Activated CD4-positive, alpha-beta T cell treated with anti-CD3 and anti-CD28 coated beads, Interleukin-2, amount 10 ng/mL, durations not matched to agents 7 days and 5 days (primary cell): ENCODE measurements around the gene MBNL1. TPM values are rescaled to one million over a fixed set of nuclear protein-coding genes. Genes with fewer than 3 reads are reported as not detected.

Source experiments
- CTCF ChIA-PET: fragments of 350-600 bp; sonication (Branson Sonifier 250); formaldehyde crosslinking; loops from one replicate; lab custom pipeline; 2021; ENCODE audit warnings: antibody characterized with exemption; lab: Charles Lee
- POLR2A ChIA-PET: fragments of 350-600 bp; sonication (Branson Sonifier 250); formaldehyde crosslinking; loops from one replicate; lab custom pipeline; 2021; ENCODE audit warnings: antibody characterized with exemption; lab: Charles Lee
- DNase-seq: peaks from one replicate; pipeline ENCODE4 v3.0.0-alpha.2; 2020
- H3K27ac Mint-ChIP-seq: one replicate; pipeline ENCODE4 v1.8.0; 2021; ENCODE audit warnings: mild to moderate bottlenecking, moderate library complexity, mixed read lengths
- H3K27me3 Mint-ChIP-seq: one replicate; pipeline ENCODE4 v1.8.0; 2021; ENCODE audit warnings: mixed read lengths
- H3K36me3 Mint-ChIP-seq: one replicate; pipeline ENCODE4 v1.8.0; 2021; ENCODE audit warnings: low read depth, mixed read lengths
- H3K4me1 Mint-ChIP-seq: one replicate; pipeline ENCODE4 v1.8.0; 2021; ENCODE audit warnings: mixed read lengths
- H3K4me3 Mint-ChIP-seq: one replicate; pipeline ENCODE4 v1.8.0; 2021; ENCODE audit warnings: mild to moderate bottlenecking, moderate library complexity, mixed read lengths
- H3K9me3 Mint-ChIP-seq: one replicate; pipeline ENCODE4 v1.8.0; 2021; ENCODE audit warnings: mixed read lengths
- total RNA-seq, 2 experiments: library from RNA; stranded (reverse); gene quantifications; one replicate each; pipeline ENCODE4 v1.2.3, GENCODE V29; 2021

MBNL1 gene
- total RNA-seq, 2 experiments from 2014 or later = 437 to 559 TPM

DNA sequence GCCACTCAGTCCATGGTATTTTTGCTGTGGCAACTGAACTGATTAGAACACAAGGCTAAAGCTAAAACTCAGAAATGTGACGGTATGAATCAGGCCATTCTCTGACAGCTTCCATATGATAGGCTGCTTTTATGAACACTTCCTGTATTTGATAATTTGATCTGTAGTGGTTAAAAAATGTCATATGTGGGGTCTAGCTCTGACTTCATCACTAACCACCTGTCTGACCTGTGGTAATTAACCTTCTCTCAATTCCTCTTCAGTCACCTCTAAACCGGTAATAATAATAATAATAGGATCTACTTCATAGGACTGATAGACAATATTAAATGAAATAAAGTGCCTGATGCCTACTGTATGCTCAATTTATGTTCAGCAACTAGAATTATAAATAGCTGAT is 223.2 kb downstream of the MBNL1 start:
- no peaks in the 10 kb centered on the region for H3K9me3 Mint-ChIP-seq
- H3K4me3 Mint-ChIP-seq = no peak overlapping the region
- H3K4me1 Mint-ChIP-seq = peaks cover 1% of the 10 kb centered on the region
- H3K36me3 Mint-ChIP-seq = no peaks in the 10 kb centered on the region
- H3K27me3 Mint-ChIP-seq = peaks cover 16% of the 10 kb centered on the region
- no peak for DNase-seq
- no peak overlapping the region for H3K27ac Mint-ChIP-seq
- POLR2A ChIA-PET = no interaction called here
- CTCF ChIA-PET = interaction anchor here (1.0 to 1.8 kb wide), 3 partner anchors 11 to 30 kb away, joined by 3 to 6 read pairs (median 5); no protein-coding TSS in a partner anchor

DNA sequence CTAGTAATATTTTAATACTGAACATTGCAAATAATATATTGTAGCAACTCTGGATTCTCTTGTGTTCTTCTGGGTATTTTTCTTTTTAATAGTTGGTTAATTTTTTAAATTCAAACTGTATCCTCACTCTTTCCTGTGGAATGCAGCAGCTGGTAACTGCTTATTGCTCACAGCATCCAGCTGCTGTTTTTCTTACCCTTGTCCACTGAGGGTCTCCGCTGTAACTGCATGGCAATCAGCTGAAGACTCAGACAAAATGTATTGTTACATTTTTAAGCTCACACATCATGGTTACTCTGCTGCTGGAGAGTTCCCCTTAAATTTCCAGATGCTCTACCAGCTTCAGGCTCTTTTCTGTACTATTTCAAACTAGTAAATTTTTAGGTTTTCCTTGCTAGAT is 227.6 kb downstream of the MBNL1 start:
- H3K27me3 Mint-ChIP-seq = peaks cover 16% of the 10 kb centered on the region
- H3K9me3 Mint-ChIP-seq = no peaks in the 10 kb centered on the region
- no peak overlapping the region for H3K27ac Mint-ChIP-seq
- H3K36me3 Mint-ChIP-seq = no peaks in the 10 kb centered on the region
- ChIA-PET CTCF (no interaction called here), POLR2A (no interaction called here)
- DNase-seq = no peak
- H3K4me1 Mint-ChIP-seq = peaks cover 7% of the 10 kb centered on the region
- H3K4me3 Mint-ChIP-seq = no peak overlapping the region

DNA sequence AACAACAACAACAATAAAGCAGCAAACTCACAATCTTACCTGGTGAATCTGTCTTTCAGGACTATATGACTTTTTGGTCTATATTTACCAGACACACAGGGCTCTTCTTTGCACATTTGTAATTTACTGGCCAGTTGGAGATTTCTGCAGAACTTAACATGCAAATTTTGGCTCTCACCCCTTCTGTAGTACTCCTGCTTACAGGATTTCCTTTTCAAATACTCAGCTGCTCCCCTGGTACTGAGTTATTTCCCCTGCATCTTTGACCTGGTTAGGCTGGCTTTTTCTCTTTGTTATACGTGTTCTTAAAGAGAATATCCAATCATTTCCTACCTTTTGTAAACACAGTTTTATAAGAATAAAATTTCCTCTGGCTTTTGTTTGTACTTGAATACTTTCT is 228.0 kb downstream of the MBNL1 start:
- ChIA-PET POLR2A (no interaction called here), CTCF (no interaction called here)
- no peaks in the 10 kb centered on the region for H3K36me3 Mint-ChIP-seq
- H3K4me3 Mint-ChIP-seq = no peak overlapping the region
- peaks cover 16% of the 10 kb centered on the region for H3K27me3 Mint-ChIP-seq
- no peak overlapping the region for H3K27ac Mint-ChIP-seq
- H3K4me1 Mint-ChIP-seq = peaks cover 7% of the 10 kb centered on the region
- H3K9me3 Mint-ChIP-seq = no peaks in the 10 kb centered on the region
- no peak for DNase-seq

DNA sequence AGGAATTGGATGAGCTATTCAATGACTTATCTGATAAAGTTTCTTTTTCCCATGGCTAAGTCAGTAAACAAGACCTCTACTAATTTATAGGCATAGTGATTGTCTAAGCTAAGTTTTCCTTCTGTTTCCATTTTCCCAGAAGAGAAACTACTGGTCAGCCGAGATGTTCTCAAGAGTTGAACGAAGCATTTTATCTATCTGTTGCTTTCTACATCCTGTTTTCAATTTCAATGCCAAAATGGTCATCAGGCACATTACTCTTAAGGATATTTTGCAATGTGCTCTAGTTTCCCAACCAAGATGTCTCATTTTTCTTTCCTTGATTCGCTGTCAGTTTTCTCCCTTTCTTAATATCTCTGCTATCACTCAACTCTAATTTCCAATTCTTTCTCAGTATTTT is 228.7 kb downstream of the MBNL1 start:
- Mint-ChIP-seq H3K36me3 (no peaks in the 10 kb centered on the region), H3K27me3 (peaks cover 16% of the 10 kb centered on the region), H3K4me3 (no peak overlapping the region), H3K4me1 (peaks cover 7% of the 10 kb centered on the region), H3K27ac (no peak overlapping the region), H3K9me3 (no peaks in the 10 kb centered on the region)
- DNase-seq = no peak
- POLR2A ChIA-PET = no interaction called here
- CTCF ChIA-PET = no interaction called here

DNA sequence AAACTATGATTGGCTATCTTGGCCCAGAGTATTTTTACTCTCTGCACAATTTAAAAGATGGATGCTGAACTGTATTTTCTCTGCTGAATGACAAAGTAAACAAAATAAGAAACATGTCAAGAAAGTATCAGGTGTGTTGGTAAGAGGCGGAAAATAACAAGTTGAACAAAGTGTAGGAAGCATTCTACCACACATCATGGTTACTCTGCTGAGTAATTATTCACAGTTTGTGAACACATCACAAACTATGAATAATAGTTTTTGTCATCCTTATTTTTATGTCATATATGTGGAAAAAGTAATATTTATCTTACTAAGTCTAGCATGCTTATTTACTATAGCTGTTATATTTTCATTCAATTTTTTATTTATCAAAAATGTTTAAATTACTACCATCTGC is 229.2 kb downstream of the MBNL1 start:
- POLR2A ChIA-PET = no interaction called here
- Mint-ChIP-seq H3K4me1 (peaks cover 7% of the 10 kb centered on the region), H3K36me3 (no peaks in the 10 kb centered on the region), H3K9me3 (no peaks in the 10 kb centered on the region), H3K4me3 (no peak overlapping the region), H3K27ac (no peak overlapping the region), H3K27me3 (peaks cover 14% of the 10 kb centered on the region)
- CTCF ChIA-PET = no interaction called here
- no peak for DNase-seq

DNA sequence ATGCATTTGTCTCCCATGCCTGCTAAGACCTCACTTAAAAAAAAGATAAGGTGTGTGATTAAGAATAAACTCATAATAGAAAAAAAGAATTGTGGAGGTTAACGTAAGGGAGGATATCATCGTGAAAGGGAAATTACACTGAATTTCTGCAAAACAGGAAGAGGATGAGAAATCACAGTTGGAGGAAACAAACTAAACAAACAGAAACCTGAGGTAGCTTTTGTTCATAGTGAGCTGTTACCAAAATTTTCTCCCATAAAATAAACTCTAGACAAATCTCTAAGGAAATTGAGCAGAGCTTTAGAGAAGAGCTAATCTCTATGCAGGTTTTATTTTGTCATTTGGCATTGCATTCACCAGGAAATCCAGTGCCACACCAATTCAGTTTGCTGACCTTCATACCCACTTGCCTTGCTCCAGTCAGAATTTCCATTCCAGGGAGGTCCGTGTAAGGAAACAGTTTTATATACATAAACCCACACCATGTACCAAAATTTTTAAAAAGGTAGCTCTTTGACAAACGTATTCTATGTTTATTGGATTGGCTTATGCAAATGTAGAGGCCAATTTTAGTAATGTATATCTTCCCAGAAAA is 231.2 kb downstream of the MBNL1 start:
- H3K4me1 Mint-ChIP-seq = peaks cover 7% of the 10 kb centered on the region
- ChIA-PET CTCF (interaction anchor here (1.9 kb wide), 1 partner anchor 9 kb away, joined by 7 read pairs; no protein-coding TSS in a partner anchor), POLR2A (no interaction called here)
- no peaks in the 10 kb centered on the region for H3K36me3 Mint-ChIP-seq
- peak overlapping the region; percentile 55 for H3K27ac Mint-ChIP-seq
- no peaks in the 10 kb centered on the region for H3K9me3 Mint-ChIP-seq
- H3K27me3 Mint-ChIP-seq = peaks cover 17% of the 10 kb centered on the region
- H3K4me3 Mint-ChIP-seq = no peak overlapping the region
- no peak for DNase-seq

DNA sequence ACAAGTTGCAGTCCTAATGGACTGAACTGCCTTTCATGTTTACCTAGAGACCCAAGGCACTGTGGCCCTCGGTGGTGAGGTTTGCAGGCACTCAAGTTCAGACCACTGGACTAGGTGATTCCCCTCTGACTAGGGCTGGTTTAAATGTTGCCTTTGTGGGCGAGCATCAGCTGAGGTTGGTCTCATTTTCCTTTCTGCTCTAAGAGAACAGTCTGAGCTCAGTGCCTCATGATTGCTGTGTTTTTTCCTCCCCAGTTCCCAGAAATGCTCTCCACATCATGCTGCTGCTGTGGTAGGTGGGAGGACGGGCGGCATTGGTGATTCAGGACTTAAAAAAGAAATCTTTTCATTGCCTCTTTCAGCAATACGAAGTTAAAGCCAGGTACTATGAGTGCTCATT is 237.2 kb downstream of the MBNL1 start:
- CTCF ChIA-PET = interaction anchor here (0.5 to 1.4 kb wide), 4 partner anchors 15 to 411 kb away, joined by 3 to 6 read pairs (median 3); no protein-coding TSS in a partner anchor
- no peak overlapping the region for H3K4me3 Mint-ChIP-seq
- no peak overlapping the region for H3K27ac Mint-ChIP-seq
- POLR2A ChIA-PET = no interaction called here
- peak; percentile 24 for DNase-seq
- H3K36me3 Mint-ChIP-seq = no peaks in the 10 kb centered on the region
- H3K9me3 Mint-ChIP-seq = no peaks in the 10 kb centered on the region
- peaks cover 4% of the 10 kb centered on the region for H3K27me3 Mint-ChIP-seq
- peaks cover 12% of the 10 kb centered on the region for H3K4me1 Mint-ChIP-seq

DNA sequence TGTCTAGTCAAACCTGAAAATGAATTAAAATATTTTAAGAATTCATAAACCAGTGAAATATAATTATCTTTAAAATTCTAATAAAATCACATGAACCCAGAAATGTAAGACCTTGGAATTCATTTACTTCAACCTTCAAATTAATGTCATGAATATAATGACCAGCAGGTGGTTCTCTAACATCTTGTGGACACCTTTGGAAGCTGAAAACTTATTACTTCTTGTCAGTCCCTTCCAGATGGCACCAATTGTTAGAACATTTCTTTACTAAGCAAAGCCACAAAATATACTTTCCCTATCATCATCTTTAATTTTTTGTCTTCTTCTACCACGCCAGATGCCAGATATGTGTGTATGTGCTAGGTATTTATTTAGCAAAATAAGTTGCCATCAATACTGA is 240.0 kb downstream of the MBNL1 start:
- ChIA-PET POLR2A (no interaction called here), CTCF (interaction anchor here (1.0 to 2.5 kb wide), 2 partner anchors 9 to 21 kb away, joined by 3 to 7 read pairs; no protein-coding TSS in a partner anchor)
- peaks cover 12% of the 10 kb centered on the region for H3K4me1 Mint-ChIP-seq
- no peak for DNase-seq
- H3K9me3 Mint-ChIP-seq = no peaks in the 10 kb centered on the region
- H3K4me3 Mint-ChIP-seq = no peak overlapping the region
- H3K27me3 Mint-ChIP-seq = peaks cover 4% of the 10 kb centered on the region
- H3K36me3 Mint-ChIP-seq = no peaks in the 10 kb centered on the region
- H3K27ac Mint-ChIP-seq = no peak overlapping the region

DNA sequence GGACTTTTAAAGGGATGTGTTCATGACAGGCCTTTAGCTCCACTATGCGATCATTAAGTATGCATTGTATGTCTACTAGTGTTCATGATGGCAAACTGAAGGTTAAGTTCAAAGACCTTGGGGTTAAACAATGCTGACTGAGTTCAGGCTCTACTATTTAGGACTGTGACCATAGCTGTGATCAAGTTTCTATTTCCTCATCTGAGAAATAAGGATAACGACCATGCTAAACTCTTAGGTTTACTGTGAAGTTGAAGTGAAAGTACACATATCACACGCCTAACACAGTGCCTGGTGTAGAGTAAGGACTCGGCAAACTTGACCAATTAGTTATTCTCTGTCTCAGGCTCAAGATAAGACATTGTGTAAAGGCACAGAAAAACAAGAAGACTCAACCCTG is 243.2 kb downstream of the MBNL1 start:
- Mint-ChIP-seq H3K27ac (no peak overlapping the region), H3K4me1 (peaks cover under 1% of the 10 kb centered on the region), H3K9me3 (no peaks in the 10 kb centered on the region), H3K27me3 (peaks cover 4% of the 10 kb centered on the region), H3K36me3 (no peaks in the 10 kb centered on the region), H3K4me3 (no peak overlapping the region)
- ChIA-PET POLR2A (no interaction called here), CTCF (interaction anchor here (1.1 kb wide), 2 partner anchors 10 to 24 kb away, joined by 3 to 4 read pairs; no protein-coding TSS in a partner anchor)
- DNase-seq = no peak

DNA sequence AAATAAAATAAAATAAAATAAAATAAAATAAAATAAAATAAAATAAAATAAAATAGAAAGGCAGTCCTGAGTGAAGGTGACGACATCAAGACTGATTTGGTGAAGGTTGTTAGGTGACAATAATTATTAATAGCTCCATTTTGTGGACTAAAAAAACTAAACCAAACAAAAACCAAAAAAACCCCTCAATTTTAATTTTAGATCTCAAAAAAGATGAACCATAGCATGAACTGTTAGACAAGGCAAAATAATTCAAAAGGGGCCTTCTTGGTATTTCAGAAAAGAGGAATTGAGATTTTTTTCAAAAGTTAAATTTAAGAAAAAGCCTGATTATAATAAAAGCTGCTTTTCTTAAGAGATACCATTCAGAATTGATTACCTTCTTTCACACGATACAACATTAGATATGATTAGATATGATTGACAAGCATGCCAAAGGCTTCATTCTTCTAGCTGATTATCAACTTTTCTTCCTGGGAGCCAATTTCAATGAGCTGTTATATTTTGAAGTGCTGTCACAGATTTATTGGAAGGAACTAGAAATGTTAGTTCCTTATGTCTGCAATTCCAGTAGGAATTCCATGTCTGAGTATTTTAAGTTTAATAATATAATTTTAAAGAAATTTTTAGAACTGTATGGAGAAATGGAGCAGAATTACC is 244.7 kb downstream of the MBNL1 start:
- Mint-ChIP-seq H3K4me1 (no peaks in the 10 kb centered on the region), H3K9me3 (no peaks in the 10 kb centered on the region), H3K27me3 (peaks cover 6% of the 10 kb centered on the region), H3K36me3 (no peaks in the 10 kb centered on the region), H3K27ac (no peak overlapping the region), H3K4me3 (no peak overlapping the region)
- no peak for DNase-seq
- ChIA-PET CTCF (interaction anchor here (0.7 to 1.3 kb wide), 2 partner anchors 10 to 34 kb away, joined by 3 to 6 read pairs; no protein-coding TSS in a partner anchor), POLR2A (no interaction called here)
